HCT116 (cell line): ENCODE measurements around the gene TIMM9.

Experiments
- CBX3 ChIP-seq: IDR thresholded peaks from 2 replicates; pipeline ENCODE4 v1.6.1; 2012; ENCODE audit warnings: low read depth
- ELF1 ChIP-seq: IDR thresholded peaks from 2 replicates; pipeline ENCODE4 v1.6.1; 2012; ENCODE audit warnings: low read depth, borderline replicate concordance
- EZH2phosphoT487 ChIP-seq: fragments of 200-600 bp; IDR thresholded peaks from 2 replicates; pipeline ENCODE4 v1.6.1; 2018; ENCODE audit warnings: antibody characterized with exemption, borderline replicate concordance
- POLR2A ChIP-seq: IDR thresholded peaks from 2 replicates; pipeline ENCODE4 v1.7.0; 2011; ENCODE audit warnings: borderline replicate concordance; ENCODE audit not compliant: insufficient read depth, insufficient read length; ENCODE audit errors: extremely low read depth
- POLR2AphosphoS5 ChIP-seq: IDR thresholded peaks from 2 replicates; pipeline ENCODE4 v1.6.1; 2011; ENCODE audit warnings: mild to moderate bottlenecking, low read depth, low read length, moderate library complexity
- RAD21 ChIP-seq: IDR thresholded peaks from 2 replicates; pipeline ENCODE4 v1.6.1; 2012; ENCODE audit warnings: low read depth, mild to moderate bottlenecking
- YY1 ChIP-seq: IDR thresholded peaks from 2 replicates; pipeline ENCODE4 v1.6.1; 2011; ENCODE audit warnings: low read length, low read depth, moderate library complexity, mild to moderate bottlenecking; ENCODE audit not compliant: insufficient replicate concordance; ENCODE audit errors: extremely low read depth
- TF ChIP-seq, protein P1 (sequence below), 3 experiments: fragments of 200-600 bp in 1 of 3; sonication (generic) in 1 of 3; IDR thresholded peaks in 2 of 3; conservative IDR thresholded peaks in 1 of 3; 2 replicates each; pipeline ENCODE4 v1.5.1; 2012 to 2017; ENCODE audit warnings: low read depth in 2 of 3, low read length in 2 of 3, antibody characterized with exemption in 1 of 3, borderline replicate concordance in 1 of 3, control low read depth in 1 of 3, mild to moderate bottlenecking in 1 of 3, mixed read lengths in 1 of 3, mixed run types in 1 of 3, moderate library complexity in 1 of 3; ENCODE audit not compliant: insufficient read depth in 1 of 3
- TF ChIP-seq, protein P2 (sequence below): IDR thresholded peaks from 2 replicates; pipeline ENCODE4 v1.6.1; 2012; ENCODE audit warnings: low read depth

DNA sequence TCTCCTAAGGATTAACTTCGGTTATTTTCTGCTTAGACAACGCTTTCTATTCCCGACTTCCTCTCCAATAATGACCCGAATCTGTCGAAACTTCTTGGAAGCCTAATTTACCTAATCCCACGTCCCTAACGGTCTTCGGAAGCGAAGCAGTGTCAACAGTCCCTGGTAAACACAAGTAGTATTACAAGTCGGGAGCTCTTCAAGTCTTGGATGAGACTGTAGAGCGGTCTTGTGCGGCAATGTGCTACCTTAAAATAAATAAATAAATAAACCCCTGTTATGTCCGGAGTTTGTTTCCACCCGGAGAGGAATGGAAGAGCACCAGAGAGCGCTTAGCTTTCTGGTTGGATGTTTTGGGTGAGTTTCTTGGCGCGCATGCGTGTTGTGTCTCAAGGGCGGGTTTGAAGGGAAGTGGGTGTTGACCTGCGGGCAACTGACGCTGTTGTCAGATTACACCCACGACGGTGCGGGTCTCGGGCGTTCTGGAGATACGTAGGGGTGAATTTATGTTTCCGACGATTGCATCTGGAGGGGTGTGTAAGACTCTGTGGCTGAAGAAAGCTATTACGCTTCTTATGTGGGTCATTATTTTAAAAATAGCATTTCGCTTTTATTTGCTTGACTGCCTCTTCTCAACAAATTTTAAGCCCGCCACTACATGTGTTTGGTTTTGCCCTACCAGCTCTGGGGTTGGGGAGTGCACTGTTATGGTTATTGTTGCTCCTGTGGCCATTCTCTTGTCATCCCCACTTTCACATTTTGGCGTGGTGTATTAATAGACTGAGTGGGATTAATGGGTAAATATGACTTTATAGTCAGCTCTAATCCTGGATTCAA, at the start of gene TIMM9, which contains the start of gene KIAA0586:
- TF ChIP-seq RAD21 (no peak), ELF1 (peak; percentile 59; the same call in 1 of the 2 replicates), POLR2AphosphoS5 (peak; percentile 95), YY1 (peak; percentile 84), CBX3 (peak; percentile 90; the same call in 1 of the 2 replicates), EZH2phosphoT487 (no peak), POLR2A (peak; percentile 88)
- TF ChIP-seq, protein P1, sequence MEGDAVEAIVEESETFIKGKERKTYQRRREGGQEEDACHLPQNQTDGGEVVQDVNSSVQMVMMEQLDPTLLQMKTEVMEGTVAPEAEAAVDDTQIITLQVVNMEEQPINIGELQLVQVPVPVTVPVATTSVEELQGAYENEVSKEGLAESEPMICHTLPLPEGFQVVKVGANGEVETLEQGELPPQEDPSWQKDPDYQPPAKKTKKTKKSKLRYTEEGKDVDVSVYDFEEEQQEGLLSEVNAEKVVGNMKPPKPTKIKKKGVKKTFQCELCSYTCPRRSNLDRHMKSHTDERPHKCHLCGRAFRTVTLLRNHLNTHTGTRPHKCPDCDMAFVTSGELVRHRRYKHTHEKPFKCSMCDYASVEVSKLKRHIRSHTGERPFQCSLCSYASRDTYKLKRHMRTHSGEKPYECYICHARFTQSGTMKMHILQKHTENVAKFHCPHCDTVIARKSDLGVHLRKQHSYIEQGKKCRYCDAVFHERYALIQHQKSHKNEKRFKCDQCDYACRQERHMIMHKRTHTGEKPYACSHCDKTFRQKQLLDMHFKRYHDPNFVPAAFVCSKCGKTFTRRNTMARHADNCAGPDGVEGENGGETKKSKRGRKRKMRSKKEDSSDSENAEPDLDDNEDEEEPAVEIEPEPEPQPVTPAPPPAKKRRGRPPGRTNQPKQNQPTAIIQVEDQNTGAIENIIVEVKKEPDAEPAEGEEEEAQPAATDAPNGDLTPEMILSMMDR (IDR thresholded peaks at IDR 0.05 in 2 of 3, conservative IDR thresholded peaks at IDR 0.05 in 1 of 3; ENCODE audit: borderline replicate concordance in 1 of 3, insufficient read depth in 1 of 3, low read depth in 2 of 3, low read length in 2 of 3), result no peak
- TF ChIP-seq, protein P2, sequence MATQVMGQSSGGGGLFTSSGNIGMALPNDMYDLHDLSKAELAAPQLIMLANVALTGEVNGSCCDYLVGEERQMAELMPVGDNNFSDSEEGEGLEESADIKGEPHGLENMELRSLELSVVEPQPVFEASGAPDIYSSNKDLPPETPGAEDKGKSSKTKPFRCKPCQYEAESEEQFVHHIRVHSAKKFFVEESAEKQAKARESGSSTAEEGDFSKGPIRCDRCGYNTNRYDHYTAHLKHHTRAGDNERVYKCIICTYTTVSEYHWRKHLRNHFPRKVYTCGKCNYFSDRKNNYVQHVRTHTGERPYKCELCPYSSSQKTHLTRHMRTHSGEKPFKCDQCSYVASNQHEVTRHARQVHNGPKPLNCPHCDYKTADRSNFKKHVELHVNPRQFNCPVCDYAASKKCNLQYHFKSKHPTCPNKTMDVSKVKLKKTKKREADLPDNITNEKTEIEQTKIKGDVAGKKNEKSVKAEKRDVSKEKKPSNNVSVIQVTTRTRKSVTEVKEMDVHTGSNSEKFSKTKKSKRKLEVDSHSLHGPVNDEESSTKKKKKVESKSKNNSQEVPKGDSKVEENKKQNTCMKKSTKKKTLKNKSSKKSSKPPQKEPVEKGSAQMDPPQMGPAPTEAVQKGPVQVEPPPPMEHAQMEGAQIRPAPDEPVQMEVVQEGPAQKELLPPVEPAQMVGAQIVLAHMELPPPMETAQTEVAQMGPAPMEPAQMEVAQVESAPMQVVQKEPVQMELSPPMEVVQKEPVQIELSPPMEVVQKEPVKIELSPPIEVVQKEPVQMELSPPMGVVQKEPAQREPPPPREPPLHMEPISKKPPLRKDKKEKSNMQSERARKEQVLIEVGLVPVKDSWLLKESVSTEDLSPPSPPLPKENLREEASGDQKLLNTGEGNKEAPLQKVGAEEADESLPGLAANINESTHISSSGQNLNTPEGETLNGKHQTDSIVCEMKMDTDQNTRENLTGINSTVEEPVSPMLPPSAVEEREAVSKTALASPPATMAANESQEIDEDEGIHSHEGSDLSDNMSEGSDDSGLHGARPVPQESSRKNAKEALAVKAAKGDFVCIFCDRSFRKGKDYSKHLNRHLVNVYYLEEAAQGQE, result no peak
